Globus pallidus (tissue), 1 donor: ENCODE measurements around the gene PPFIBP1.
A peak's percentile ranks its signal among the peaks of the same experiment; 100 is the strongest.
"Not testable (repeated sequence)": the region's sequence is repeated elsewhere in the genome, so short reads cannot be mapped to it uniquely, and the experiment has no call there.

Experiments used
- DNase-seq: peaks from one replicate; pipeline ENCODE4 v3.0.0-alpha.2; 2015; ENCODE audit warnings: low spot score

Gene PPFIBP1

GRCh38 chr12:27710592-27711316 lies 186.7 kb downstream of the PPFIBP1 start, which contains the start of gene MRPS35:
MRPS35 (plus strand) TSS chr12:27710832; CDS start chr12:27710844, 12 bp downstream.
- DNase-seq = peak; percentile 88

- DNase-seq = no peak
Measured at GRCh38 chr12:27711317-27711682, 187.3 kb downstream of the PPFIBP1 start.

GRCh38 chr12:27711967-27712366 lies 188.0 kb downstream of the PPFIBP1 start:
- no peak for DNase-seq

GRCh38 chr12:27723212-27723611 lies 199.2 kb downstream of the PPFIBP1 start:
- DNase-seq = no peak

- DNase-seq = no peak
Measured at GRCh38 chr12:27730097-27730588, 206.1 kb downstream of the PPFIBP1 start.

- no peak for DNase-seq
Measured at GRCh38 chr12:27732281-27732680, 208.3 kb downstream of the PPFIBP1 start.

DNA sequence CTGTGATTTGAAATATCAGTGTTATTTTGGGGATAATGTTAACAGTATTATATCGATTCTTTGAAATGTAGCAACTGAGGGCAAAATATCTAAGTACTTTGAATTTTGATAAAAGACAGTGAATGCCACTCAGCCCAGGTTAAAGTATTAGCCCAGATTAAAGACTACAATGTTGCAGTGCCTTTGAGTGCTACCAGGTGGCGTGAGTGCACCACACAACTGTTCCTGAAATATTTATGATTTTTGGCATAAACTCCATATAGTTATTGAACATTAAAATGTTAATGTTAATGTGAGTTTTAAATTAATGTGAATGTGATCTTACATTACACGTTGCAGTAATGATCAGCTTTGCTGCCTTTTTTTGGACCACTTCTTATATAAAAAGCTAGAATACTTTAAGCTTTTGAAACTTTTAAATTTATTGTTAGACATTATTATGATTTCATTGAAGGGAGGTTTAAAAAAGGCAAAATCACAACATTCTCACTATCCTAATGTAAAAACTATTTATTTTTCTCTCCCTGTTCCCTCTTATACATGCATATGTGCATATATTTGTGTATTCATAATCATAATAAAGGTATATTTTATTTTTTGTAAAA lies 209.1 kb downstream of the PPFIBP1 start:
- peak; percentile 16 for DNase-seq

- no peak for DNase-seq
Measured at GRCh38 chr12:27733791-27734190, 209.8 kb downstream of the PPFIBP1 start.

DNA sequence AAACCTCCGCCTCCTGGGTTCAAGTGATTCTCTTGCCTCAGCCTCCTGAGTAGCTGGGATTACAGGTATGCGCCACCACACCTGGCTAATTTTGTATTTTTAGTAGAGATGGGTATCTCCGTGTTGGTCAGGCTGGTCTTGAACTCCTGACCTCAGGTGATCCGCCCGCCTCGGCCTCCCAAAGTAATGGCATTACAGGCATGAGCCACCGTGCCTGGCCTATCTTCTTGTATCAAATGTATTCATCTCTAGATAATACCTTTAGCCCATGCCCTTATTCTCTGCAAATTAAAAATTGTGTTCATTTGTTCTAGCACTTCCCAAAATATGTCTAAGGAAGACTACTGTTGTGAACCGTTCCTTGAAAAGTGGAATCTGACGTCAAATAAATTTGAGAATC lies 210.3 kb downstream of the PPFIBP1 start:
- DNase-seq = not testable (repeated sequence)

DNA sequence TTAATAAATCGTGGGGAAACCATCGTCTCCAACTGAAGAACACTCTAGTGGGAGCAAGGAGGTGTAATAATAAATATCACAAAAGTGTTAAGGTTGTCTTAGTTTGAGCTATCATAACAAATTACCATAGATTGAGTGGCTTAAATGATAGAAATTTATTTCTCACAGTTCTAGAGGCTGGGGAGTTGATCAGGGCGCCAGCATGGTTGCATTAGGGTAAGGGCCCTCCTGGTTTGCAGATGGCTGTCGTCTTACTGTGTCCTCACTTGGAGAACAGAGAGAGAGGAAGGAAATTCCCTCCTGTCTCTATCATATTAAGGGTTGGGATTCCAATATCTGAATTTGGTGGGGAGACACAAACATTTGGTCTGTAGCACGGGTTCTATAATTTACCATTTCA lies 219.6 kb downstream of the PPFIBP1 start:
- DNase-seq = no peak
